BJ (cell line): Measurements from ENCODE around the gene IDS. TPM values are rescaled to one million over a fixed set of nuclear protein-coding genes. Genes with fewer than 3 reads are reported as not detected.
A peak's percentile ranks its signal among the peaks of the same experiment; 100 is the strongest.
"Not testable (repeated sequence)": the region's sequence is repeated elsewhere in the genome, so short reads cannot be mapped to it uniquely, and the experiment has no call there.

ENCODE experiments used
- CTCF ChIA-PET: fragments of 350-600 bp; formaldehyde crosslinking; extraction: SDS; loops from one replicate; lab custom pipeline; 2021; ENCODE audit warnings: antibody characterized with exemption, inconsistent platforms; lab: Yijun Ruan, JAX
- POLR2A ChIA-PET: fragments of 300-600 bp; sonication (Branson Sonifier 250); formaldehyde crosslinking; extraction: SDS; loops from one replicate; lab custom pipeline; 2021; ENCODE audit warnings: antibody characterized with exemption; lab: Charles Lee
- DNase-seq: peaks from one replicate; pipeline ENCODE4 v3.0.0-alpha.2; 2011; ENCODE audit warnings: low read depth
- H3K27me3 ChIP-seq: 2 replicates; pipeline ENCODE4 v1.6.0; 2011; ENCODE audit warnings: low read length; ENCODE audit not compliant: control insufficient read depth, insufficient read depth
- H3K36me3 ChIP-seq: 2 replicates; pipeline ENCODE4 v1.5.1; 2011; ENCODE audit warnings: low read length; ENCODE audit not compliant: control insufficient read depth, insufficient read depth
- H3K4me3 ChIP-seq: 2 replicates; pipeline ENCODE4 v1.5.1; 2011; ENCODE audit warnings: low read depth, mild to moderate bottlenecking, control low read depth, low read length
- CTCF ChIP-seq: IDR thresholded peaks from 2 replicates; pipeline ENCODE4 v1.5.1; 2011; ENCODE audit warnings: low read depth, mild to moderate bottlenecking, control low read depth, inconsistent platforms, low read length, moderate library complexity; ENCODE audit not compliant: insufficient read depth
- polyA plus RNA-seq: library from polyadenylated mRNA; depleted of rRNA; stranded (reverse); fragments of >200 nt; gene quantifications from 2 replicates; pipeline ENCODE4 v1.2.3, GENCODE V29; 2011

The IDS gene
- polyA plus RNA-seq, 1 experiment = 108 TPM

GRCh38 chrX:149545545-149546543 is 40.7 kb upstream of the IDS start:
- H3K4me3 ChIP-seq, H3K36me3 ChIP-seq, CTCF ChIA-PET, DNase-seq, H3K27me3 ChIP-seq, POLR2A ChIA-PET: not testable (repeated sequence)
- 0 out of 2 replicates have a peak, but pooled peaks have one; percentile 3 for TF ChIP-seq CTCF

GRCh38 chrX:149541521-149542047 is 36.5 kb upstream of the IDS start:
- no peak for DNase-seq

GRCh38 chrX:149540621-149541520 is 35.8 kb upstream of the IDS start, which contains the start of gene EOLA1:
Gene EOLA1 (plus strand): TSS chrX:149541012. CDS start chrX:149545631, 4,619 bp downstream.
- POLR2A ChIA-PET = no interaction called here
- H3K4me3 ChIP-seq = peak within 1 kb of the TSS; percentile 89
- TF ChIP-seq CTCF = no peak
- no peaks in the 10 kb centered on the region for H3K27me3 ChIP-seq
- CTCF ChIA-PET = interaction anchor here (1.3 to 2.3 kb wide), 2 partner anchors 12 to 29 kb away, joined by 3 to 7 read pairs; no protein-coding TSS in a partner anchor
- H3K36me3 ChIP-seq = no peaks in the 10 kb centered on the region
- peak; percentile 76 for DNase-seq

More at GRCh38 chrX:149541521-149542047, 36.5 kb upstream of the IDS start:
- H3K4me3 ChIP-seq = peak overlapping the region; percentile 89
- no peaks in the 10 kb centered on the region for H3K36me3 ChIP-seq
- no peaks in the 10 kb centered on the region for H3K27me3 ChIP-seq
- TF ChIP-seq CTCF = no peak
- CTCF ChIA-PET = no interaction called here
- POLR2A ChIA-PET = no interaction called here

GRCh38 chrX:149540131-149540620 is 35.1 kb upstream of the IDS start:
- ChIA-PET POLR2A (no interaction called here), CTCF (interaction anchor here (1.3 to 2.3 kb wide), 2 partner anchors 12 to 28 kb away, joined by 3 to 7 read pairs; no protein-coding TSS in a partner anchor)
- Histone ChIP-seq H3K4me3 (peak overlapping the region; percentile 89), H3K36me3 (no peaks in the 10 kb centered on the region), H3K27me3 (no peaks in the 10 kb centered on the region)
- TF ChIP-seq CTCF = no peak
- no peak for DNase-seq
